ENCODE results near the gene DIP2A.

Gene DIP2A

GRCh38 chr21:46600305-46600704, 141.6 kb downstream of the DIP2A start:
- no peak for FAIRE-seq

- FAIRE-seq: no peak
These were observed 142.3 kb downstream of the DIP2A start for GRCh38 chr21:46600978-46601377.

GRCh38 chr21:46603228-46603627, 144.5 kb downstream of the DIP2A start:
- FAIRE-seq: no peak

- no peak for FAIRE-seq
These were observed 145.8 kb downstream of the DIP2A start for GRCh38 chr21:46604329-46604974.

GRCh38 chr21:46604975-46605766, 146.5 kb downstream of the DIP2A start, which contains the start of gene S100B:
TSS of gene S100B (minus strand) at chr21:46605082. CDS start at chr21:46602415, 2,667 bp downstream.
- no peak for FAIRE-seq

- no peak for FAIRE-seq
These were observed 147.2 kb downstream of the DIP2A start for GRCh38 chr21:46605767-46606426.

GRCh38 chr21:46606427-46606813, 147.7 kb downstream of the DIP2A start:
- FAIRE-seq: no peak

GRCh38 chr21:46607636-46608035, 148.9 kb downstream of the DIP2A start:
- FAIRE-seq: no peak

GRCh38 chr21:46608672-46609111, 150.0 kb downstream of the DIP2A start:
- no peak for FAIRE-seq

- FAIRE-seq: no peak
These were observed 151.5 kb downstream of the DIP2A start for GRCh38 chr21:46610018-46610701.

- FAIRE-seq: no peak
These were observed 154.7 kb downstream of the DIP2A start for GRCh38 chr21:46613391-46613790.

GRCh38 chr21:46616050-46616449, 157.4 kb downstream of the DIP2A start:
- no peak for FAIRE-seq

- FAIRE-seq: no peak
These were observed 158.0 kb downstream of the DIP2A start for GRCh38 chr21:46616656-46617055.

- no peak for FAIRE-seq
These were observed 158.8 kb downstream of the DIP2A start for GRCh38 chr21:46617267-46618051.

GRCh38 chr21:46618738-46619379, 160.2 kb downstream of the DIP2A start:
- FAIRE-seq: no peak
